Measurements from ENCODE around the gene EPOP. TPM values are rescaled to one million over a fixed set of nuclear protein-coding genes. Genes with fewer than 3 reads are reported as not detected.

Gene EPOP
- total RNA-seq, 1 donor from 2014 or later = 4.2 TPM

DNA sequence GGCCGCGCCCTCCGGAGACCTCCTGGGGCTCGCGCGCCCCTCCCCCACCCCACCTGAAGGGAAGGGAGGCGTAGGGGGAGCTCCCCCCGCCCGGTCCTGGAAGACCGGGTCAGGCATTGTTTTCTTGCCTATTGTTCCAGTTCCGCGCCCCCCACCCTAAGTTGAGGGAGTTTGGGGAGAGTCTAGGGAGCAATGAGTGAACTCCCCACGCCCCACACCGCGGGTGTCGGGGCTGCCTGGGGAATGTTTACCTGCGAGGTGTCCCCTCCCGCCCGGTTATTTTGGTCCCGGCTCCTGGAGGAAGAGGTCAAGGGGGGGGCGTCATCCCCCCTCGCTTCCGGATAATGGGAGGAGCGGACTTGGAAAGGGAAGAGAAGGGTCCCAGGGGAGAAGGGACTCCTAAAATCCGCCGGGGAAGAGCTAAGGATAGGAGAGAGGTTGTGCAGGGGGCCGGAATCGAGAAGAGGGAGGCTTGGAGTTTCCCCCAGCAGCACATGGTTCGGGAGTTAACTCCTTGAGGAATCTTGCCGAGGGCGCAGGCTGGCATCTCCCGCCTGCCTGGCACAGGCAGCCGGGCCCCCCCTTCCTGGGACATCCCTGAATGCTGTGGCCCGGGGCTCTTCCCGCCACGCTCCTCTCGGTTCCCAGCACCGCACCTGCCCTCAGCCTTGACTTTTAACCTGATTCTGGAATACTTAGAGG lies 31.2 kb upstream of the EPOP start:
- DNase-seq (ENCODE audit: low read depth, low spot score) = no peak

DNA sequence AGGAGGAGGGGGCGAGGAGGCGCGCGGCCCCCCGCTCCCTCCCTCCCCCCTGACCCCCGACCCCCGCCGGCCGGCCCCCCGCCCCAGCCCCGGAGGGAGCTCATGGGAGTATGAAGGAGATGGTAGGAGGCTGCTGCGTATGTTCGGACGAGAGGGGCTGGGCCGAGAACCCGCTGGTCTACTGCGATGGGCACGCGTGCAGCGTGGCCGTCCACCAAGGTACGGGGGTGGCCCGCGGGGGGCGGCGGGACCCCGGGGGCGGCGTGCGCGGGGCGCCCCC lies 30.7 kb upstream of the EPOP start:
- DNase-seq (ENCODE audit: low read depth, low spot score) = no peak

DNA sequence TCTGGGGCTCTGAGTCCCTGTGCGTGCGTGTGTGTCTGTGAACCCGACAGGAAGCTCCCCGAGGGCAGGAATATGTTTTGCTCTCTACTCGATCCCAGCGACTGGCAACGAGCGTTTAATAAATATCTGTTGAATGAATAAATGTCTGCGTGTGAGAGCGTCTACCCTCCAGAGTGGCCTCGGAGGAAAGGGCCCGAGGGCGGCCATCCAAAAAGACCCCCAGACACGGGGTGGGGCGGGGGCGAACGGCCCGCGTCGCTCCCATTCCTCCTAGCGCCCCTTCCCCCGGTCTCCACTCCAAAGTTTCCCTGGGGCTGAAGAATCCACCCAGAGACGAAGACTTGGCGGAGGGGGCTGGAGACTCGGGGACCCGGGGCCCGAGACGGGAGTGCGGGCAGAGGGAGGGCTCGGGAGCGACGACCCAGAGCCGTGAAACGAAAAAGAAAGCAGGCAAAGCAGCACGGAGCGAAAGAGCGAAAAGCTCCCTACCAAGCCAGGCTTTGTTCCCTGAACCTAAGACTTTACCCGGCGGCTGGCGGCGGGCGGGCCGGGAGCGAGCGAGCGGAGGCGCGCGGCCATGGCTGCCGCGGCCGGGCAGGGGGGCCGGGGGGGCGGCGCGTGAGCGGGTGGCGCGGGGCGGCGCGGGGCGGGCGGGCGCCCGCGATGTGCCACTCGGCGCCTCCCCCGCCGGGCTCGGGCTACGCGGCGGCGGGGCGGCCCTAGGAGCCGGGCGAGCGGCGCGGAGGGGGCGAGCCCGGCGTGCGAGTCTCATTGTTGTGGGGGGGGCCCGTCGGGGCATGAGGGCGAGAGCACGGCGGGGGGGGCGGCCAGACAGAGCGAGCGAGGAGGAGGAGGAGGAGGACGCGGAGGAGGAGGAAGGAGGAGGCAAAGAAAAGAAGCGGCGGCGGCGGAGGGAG lies 30.1 kb upstream of the EPOP start, which contains the start of gene MLLT6:
TSS of gene MLLT6 (plus strand) at position 668 of the 917 bp plus-strand sequence. CDS start 360 bp downstream, outside the sequence.
- peak; percentile 36 for DNase-seq (ENCODE audit: low read depth, low spot score)

DNA sequence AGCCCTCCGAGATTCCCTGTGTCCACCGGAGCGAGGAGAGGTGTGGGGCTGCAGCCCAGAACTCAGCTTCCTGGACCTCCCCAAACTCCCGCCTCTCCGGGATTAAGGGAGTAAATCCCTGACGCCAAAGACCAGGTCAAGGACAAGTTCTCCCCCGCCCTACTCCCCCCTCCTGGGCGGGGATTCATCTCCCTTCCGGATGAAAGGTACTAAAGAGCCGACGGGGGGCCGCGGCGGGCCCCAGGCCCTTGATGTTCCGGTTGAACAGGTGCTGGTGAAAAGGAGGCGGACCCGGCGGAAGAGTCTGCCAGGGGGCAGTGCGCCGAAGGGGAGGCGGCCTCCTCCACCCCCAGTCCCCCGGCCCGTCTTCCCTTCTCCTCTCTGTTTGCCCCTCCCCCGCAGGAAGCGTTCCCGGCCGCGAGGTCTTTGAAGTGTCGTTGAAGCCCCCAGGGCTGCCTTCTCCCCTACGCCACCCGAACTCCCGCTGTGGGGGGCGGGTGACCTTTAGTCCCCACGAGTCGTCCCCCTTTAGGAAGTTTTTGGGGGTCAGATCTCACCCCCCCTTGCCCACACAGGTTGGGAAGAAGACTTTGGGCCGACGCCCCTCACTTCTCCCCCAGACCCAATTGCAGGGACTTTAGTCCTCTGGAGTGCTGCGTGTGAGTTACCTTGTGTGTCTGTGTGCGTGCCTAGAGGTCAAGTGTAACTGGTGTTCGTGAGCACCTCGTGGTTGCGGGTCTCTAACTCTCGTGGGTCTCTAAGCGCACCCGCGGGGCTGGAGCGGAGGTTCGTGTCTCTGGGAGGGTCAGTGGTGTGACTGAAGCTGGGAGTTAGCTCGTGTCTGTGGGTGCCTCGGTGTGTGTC lies 29.2 kb upstream of the EPOP start:
- no peak for DNase-seq (ENCODE audit: low read depth, low spot score)

DNA sequence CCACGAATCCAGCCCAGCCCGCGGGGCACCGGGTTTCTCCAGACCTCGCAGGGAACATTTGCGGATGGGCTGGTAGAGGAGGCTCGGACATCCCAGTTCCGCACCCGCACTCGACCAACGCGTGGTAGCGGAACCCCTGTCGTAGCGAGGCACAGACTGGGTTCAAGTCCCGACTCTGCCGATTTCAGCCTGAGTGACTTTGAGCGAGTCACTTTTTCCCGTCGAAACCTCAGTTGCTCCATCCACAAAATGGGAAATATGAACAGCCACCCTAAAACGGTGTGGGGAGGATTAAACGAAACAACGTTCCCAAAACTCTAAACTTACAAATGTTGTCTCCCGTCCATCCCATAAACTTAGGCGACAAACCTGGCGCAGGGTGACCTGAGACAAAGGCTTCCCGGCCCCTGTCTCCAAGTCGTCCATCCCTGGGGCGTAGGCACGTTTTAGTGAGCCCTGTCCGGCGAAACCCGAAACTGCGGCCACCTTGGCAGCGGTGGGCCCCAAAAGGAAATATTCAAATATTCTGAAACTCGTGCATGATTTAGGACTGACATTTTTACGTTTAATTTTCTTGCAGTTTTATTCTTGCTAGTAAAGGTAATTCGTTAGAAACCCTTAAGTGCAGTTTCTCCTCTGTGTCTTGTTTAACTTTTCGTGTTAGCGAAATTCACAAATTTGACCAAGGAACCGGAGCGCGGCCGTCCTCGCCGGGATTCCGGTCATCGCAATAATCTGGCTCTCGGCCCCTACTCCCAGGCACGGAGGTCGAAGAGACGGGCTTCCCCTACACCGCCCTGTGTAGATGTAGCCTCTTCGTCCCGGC lies 28.4 kb upstream of the EPOP start:
- no peak for DNase-seq (ENCODE audit: low read depth, low spot score)

DNA sequence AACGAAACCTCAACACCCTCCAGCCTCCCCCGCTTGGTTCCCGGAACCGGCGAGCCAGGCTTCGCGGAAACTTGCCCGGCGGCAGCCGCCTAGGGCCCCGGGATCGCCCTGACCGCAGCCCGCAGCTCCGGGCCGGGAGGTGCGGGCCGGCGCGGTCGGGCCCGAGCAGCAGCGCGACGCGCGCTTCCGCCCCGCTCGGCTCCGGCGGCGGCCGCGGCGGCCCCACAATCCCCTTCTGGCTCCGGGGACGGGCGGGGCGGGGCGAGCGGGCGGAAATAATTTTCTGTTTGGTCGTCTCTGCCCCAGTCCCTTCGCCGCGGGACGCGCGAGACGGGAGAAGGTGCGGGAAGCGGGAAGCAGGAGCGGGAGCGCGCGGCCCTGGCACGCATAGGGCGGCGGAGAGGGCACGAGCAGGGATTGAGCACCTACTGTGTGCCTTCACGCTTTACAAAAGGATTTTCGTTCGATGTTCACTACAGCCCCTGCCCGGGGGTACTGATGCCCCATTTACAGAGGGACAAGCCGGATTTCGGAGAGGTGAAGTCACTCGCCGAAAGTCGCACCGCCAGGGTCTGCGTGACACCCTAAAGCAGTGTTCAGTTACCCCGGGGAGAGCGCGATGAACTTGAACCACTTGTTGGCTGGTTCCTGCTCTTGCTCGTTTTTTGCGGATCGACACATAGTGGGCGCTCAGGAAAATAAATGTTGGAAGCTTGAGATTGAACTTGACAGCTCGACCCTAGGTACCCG lies 27.6 kb upstream of the EPOP start:
- peak; percentile 36 for DNase-seq (ENCODE audit: low read depth, low spot score)

DNA sequence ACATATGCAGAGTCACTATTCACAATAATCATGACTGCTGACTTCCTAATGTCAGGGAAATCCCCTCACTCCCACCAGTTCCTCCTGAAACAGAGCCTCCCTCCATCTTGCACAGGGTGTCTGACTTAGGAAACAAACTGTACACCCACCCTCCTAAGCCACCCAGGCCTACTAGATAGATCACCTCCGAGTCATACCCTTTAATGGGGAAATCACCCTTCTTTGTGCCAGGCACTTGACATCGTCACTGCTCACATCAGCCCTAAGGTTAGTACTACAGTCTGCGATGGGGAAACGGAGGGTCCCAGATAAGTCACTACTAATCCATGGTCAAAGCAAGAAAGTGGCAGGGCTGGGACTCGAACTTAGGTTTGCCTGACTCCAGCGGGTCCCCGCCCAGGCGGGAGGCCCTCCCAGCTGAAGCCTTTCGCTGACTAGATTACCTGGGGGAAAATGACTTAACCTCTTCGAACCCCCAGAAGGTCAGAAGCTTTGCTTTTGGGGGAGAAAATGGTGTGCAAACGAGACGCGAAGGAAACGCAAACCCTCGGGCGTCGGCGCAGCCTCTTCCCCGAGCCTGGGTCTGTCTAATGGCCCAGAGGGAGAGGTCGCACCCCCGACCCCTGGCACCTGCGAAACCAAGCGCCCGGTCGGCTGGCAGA lies 26.9 kb upstream of the EPOP start:
- no peak for DNase-seq (ENCODE audit: low read depth, low spot score)

DNA sequence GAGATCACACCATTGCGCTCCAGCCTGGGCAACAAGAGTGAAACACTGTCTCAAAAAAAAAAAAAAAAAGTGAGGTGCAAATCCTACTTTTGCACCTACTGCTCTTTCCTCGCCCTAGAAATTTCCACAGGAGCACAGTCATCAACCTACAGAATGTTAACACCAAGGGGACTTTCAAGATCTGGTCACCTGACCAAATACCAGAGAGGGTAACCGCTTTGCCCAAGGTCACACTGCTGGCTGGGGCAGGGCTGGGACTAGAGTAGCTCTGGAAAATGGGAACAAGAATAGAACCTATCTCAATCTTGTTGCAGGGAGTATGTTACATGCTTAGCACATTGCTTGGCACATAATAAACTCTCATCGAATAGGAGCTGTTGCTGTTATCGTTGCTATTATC lies 24.0 kb upstream of the EPOP start:
- DNase-seq (ENCODE audit: low read depth, low spot score) = no peak

DNA sequence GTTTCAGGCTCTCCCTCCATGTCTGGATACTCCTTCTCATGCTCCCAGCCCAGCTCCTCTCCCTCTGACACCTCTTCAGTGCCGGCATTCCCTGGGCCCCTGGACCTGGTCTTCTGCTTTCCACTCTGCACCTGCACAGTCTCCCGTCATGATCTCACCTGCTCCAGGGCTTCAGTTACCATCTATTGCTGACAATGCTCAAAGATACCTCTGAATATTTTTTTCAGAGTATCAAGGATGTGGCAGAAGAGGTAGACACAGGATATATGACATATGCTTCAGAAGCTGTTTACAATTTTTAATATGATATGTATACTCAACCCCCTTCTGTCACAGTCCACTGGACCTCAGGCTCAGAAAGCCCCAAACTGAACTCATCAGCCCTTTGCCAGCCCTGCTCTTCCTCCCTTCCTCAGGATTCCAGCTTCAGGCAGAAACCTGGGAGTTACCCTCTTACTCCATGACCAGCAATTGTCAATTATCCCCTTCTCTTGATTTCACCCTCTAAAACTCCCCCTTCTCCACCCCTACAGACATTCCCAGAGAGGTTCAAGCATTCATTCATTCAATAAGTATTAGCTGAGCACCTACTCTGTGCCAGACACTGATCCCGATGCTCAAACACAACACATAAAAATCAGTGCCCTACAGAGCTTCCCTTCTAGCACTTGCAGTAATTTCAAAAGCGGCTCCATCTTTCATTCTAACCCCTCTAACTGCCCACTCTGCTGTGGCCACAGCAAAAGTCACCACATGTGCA lies 22.5 kb upstream of the EPOP start:
- no peak for DNase-seq (ENCODE audit: low read depth, low spot score)

DNA sequence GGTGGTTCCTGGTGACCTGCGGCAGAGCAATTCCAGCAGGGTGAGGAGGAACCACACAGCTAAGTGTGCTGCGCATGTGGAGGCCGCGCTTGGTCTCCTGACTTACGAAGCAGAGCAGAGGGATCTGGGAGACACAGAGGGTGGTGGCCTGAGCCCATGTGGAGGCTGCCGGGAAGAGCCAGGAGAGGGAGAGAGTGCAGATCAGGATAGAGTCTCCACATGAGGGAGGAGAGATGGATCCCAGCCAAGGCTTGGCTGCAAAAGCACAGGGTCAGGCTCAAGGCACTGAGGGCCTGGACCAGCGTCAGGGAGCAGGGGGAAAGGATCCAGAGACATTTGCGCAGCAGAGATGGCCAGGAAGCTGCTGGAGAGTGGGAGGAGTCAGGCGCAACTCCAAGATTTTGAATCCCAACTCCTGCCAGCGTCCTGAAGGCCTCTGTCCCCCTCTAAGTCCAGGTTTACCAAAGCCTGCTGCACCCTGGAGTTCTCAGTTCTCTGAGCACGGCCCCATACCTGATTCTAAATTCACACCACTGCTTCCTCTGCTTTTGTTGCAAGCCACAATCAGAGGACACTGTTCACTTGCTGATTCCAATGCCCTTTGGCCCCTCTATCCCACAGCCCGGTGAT lies 19.1 kb upstream of the EPOP start:
- DNase-seq (ENCODE audit: low read depth, low spot score) = no peak

DNA sequence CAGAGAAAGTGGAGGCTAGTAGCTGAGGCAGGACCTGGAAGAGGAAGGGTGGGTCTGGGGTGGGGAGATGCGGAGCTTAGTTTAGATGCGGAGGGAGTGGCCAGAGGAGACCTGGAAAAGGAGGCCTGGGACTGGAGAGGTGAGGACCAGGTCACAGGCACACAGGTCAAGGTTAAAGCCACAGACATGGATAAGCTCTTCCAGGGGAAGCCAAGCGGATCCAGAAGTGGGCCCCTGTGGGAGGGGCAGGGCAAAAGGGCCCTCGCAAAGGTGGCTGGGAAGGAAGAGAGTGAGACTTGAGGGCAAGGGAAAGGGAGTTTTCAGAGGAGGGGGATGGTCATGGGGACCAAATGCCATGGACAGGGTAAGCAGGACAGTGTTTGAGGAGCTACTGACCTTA lies 16.4 kb upstream of the EPOP start:
- DNase-seq (ENCODE audit: low read depth, low spot score) = no peak

DNA sequence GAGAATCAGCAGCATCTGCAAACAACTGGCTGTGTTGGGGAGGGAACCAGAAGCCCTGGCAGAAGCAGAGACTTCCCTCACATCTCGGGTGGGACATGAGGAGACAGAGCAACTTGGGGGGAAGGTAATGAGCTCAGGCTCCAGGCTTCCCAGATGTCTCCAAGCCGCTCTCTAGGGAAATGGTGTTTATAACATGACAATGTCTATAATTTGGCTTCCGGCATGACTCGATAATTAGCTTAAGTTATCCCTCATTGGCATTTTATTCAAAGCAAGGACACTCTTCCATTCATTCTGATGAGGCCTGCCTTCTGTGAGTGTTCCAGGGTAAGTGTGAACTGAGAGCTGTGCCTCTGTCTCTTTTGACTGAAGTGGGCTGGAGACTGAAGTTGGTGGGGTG lies 15.6 kb upstream of the EPOP start:
- no peak for DNase-seq (ENCODE audit: low read depth, low spot score)

DNA sequence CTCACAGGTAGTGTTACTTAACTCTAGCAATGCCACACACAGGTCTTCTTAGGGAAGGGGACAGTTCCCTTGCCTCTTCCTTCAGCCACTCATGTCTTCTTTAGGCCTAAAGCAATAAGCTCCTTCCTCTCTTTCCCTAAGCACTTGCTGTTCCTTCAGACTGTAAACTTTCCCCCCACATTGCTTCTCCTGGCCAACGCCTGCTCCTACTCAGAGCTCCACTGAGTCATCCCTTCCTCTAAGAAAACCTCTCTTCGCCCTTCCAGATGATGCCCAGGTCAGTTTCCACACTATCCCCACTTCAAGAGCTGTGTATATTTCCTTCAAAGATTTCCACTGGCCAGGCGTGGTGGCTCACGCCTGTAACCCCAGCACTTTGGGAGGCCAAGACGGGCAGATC lies 12.5 kb upstream of the EPOP start:
- DNase-seq (ENCODE audit: low read depth, low spot score) = no peak

DNA sequence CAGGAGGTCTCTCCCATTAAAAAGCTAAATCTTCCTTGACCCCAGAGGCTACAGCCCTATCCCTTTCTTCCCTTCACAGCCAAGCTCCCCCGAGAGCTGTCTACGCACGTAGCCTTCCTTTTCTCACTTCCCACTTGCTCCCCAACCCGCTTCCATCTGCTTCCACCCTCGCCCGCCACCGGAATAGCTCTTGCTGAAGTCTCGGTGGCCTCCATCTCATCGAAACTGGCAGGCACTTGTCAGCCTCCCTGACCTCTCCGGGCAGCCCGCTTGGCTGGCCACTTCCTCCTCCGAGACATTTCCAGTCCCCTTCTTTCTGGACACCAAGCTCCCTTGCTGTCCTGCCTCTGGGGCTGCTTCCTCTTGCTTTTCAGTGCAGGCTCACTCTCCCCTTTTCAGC lies 10.7 kb upstream of the EPOP start:
- DNase-seq (ENCODE audit: low read depth, low spot score) = no peak

DNA sequence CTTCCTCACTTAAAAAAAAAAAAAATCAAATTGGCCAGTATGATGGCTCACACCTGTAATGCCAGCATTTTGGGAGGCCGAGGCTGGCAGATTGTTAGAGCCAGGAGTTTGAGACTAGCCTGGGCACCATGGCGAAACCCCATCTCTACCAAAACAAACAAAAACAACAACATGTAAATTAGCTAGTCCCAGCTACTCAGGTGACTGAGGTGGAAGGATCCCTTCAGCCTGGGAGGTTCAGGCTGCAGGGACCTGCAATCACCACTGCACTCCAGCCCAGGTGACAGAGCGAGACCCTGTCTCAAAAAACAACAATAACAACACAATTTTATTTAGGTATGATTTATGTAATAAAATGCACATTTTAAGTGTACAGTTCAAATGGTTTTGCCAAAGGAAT lies 6.3 kb upstream of the EPOP start:
- DNase-seq (ENCODE audit: low read depth, low spot score) = no peak

DNA sequence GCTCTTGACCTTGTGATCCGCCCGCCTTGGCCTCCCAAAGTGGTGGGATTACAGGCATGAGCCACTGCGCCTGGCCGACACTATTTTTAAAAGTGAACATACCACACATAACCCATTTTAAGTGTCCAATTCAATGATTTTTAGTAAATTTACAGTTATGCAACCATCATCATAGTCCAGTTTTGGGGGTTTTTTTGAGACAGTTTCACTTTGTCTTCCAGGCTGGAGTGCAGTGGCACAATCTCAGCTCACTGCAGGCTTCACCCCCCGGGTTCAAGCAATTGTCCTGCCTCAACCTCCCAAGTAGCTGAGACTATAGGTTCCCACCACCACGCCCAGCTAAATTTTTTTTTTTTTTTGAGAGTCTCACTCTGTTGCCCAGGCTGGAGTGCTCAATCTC lies 3.1 kb upstream of the EPOP start:
- DNase-seq (ENCODE audit: low read depth, low spot score) = no peak

DNA sequence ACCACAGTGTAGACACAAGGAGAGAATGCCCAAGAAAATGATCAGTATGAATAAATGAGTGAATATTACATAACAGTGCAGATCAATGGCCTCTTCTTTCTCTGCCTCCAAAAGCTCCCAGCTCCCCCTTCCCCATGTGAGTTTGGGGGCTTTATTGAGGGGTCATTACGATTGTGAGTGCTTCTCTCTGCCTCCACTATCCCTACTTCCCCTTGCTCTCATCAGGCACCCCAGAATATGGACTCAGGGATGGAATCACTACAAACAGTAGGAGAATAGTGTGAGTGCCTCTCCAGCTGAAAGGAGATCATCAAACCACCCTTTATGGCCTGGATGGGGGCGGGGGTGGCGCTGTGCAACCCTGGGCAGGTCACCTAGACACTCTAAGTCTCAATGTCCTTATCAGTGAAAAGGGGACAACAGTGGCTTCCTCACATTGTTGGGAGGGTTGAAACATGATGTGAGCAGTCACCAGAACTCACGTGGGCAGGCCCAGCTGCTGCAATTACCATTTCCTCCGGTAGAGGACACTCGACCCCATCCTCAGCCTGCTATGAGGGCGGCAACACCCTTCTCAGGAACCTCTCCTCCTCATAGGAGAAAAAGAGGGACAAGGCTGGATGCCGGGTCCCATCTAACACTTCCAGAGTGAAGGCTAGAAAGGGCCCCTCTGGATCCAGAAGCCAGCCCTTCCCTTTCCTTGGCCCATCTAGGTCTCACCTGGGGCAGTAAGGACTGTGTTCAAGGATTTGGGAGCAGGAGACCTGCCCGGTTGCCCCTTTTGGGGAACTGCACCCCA lies 2.1 kb upstream of the EPOP start:
- peak; percentile 48 for DNase-seq (ENCODE audit: low read depth, low spot score)
